Ishikawa (cell line): ENCODE results near the gene CSRP1.

Experiments
- CEBPB ChIP-seq: IDR thresholded peaks from 2 replicates; pipeline ENCODE4 v1.6.1; 2012
- CREB1 ChIP-seq: IDR thresholded peaks from 2 replicates; pipeline ENCODE4 v1.6.1; 2012; ENCODE audit warnings: low read depth
- EGR1 ChIP-seq: IDR thresholded peaks from 2 replicates; pipeline ENCODE4 v1.6.1; 2012
- EP300 ChIP-seq: IDR thresholded peaks from 2 replicates; pipeline ENCODE4 v1.6.1; 2012; ENCODE audit warnings: borderline replicate concordance
- FOXM1 ChIP-seq: IDR thresholded peaks from 2 replicates; pipeline ENCODE4 v1.6.1; 2012; ENCODE audit warnings: low read depth, borderline replicate concordance
- NFIC ChIP-seq: IDR thresholded peaks from 2 replicates; pipeline ENCODE4 v1.6.1; 2012
- RAD21 ChIP-seq: IDR thresholded peaks from 2 replicates; pipeline ENCODE4 v1.6.1; 2012; ENCODE audit warnings: low read depth
- TAF1 ChIP-seq: IDR thresholded peaks from 2 replicates; pipeline ENCODE4 v1.6.1; 2012; ENCODE audit warnings: low read depth, mild to moderate bottlenecking
- TCF12 ChIP-seq: IDR thresholded peaks from 2 replicates; pipeline ENCODE4 v1.6.1; 2012; ENCODE audit warnings: low read depth
- TEAD4 ChIP-seq: IDR thresholded peaks from 2 replicates; pipeline ENCODE4 v1.6.1; 2012
- USF1 ChIP-seq: IDR thresholded peaks from 2 replicates; pipeline ENCODE4 v1.6.1; 2012
- YY1 ChIP-seq: IDR thresholded peaks from 2 replicates; pipeline ENCODE4 v1.6.1; 2012; ENCODE audit warnings: low read depth
- ZBTB7A ChIP-seq: IDR thresholded peaks from 2 replicates; pipeline ENCODE4 v1.6.1; 2012; ENCODE audit warnings: low read depth
- TF ChIP-seq, protein P1 (sequence below): IDR thresholded peaks from 2 replicates; pipeline ENCODE4 v1.6.1; 2012; ENCODE audit warnings: low read depth, mild to moderate bottlenecking
- TF ChIP-seq, protein P2 (sequence below): IDR thresholded peaks from 2 replicates; pipeline ENCODE4 v1.6.1; 2012

Gene CSRP1

DNA sequence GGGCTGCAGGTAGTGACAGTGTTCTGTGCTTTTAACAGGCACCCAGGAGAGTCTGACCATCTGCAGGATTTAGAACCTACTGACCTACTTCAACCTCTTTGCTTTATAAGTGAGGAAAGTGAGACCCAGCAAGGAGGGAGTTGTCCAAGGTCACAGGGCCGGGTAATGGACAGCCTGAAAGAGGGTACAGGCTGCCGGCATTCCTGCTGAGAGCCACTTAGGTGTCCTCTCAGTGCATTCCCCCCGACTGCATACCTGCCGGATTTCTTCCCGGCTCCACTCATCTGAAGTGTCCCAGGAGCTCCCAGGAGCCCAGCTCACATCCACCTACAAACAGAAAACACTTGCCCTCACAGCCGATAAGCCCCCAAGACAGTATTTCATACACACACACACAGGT, 51.8 kb downstream of the CSRP1 start:
- no peak for TF ChIP-seq NFIC
- TF ChIP-seq TCF12, result no peak
- TF ChIP-seq, protein P1, sequence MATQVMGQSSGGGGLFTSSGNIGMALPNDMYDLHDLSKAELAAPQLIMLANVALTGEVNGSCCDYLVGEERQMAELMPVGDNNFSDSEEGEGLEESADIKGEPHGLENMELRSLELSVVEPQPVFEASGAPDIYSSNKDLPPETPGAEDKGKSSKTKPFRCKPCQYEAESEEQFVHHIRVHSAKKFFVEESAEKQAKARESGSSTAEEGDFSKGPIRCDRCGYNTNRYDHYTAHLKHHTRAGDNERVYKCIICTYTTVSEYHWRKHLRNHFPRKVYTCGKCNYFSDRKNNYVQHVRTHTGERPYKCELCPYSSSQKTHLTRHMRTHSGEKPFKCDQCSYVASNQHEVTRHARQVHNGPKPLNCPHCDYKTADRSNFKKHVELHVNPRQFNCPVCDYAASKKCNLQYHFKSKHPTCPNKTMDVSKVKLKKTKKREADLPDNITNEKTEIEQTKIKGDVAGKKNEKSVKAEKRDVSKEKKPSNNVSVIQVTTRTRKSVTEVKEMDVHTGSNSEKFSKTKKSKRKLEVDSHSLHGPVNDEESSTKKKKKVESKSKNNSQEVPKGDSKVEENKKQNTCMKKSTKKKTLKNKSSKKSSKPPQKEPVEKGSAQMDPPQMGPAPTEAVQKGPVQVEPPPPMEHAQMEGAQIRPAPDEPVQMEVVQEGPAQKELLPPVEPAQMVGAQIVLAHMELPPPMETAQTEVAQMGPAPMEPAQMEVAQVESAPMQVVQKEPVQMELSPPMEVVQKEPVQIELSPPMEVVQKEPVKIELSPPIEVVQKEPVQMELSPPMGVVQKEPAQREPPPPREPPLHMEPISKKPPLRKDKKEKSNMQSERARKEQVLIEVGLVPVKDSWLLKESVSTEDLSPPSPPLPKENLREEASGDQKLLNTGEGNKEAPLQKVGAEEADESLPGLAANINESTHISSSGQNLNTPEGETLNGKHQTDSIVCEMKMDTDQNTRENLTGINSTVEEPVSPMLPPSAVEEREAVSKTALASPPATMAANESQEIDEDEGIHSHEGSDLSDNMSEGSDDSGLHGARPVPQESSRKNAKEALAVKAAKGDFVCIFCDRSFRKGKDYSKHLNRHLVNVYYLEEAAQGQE, result no peak

- TF ChIP-seq YY1 (no peak), TAF1 (no peak), RAD21 (no peak), CEBPB (no peak), FOXM1 (no peak), CREB1 (no peak), NFIC (no peak)
- TF ChIP-seq, protein P1, result no peak
- TF ChIP-seq, protein P2, sequence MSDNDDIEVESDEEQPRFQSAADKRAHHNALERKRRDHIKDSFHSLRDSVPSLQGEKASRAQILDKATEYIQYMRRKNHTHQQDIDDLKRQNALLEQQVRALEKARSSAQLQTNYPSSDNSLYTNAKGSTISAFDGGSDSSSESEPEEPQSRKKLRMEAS, result no peak
Observed at GRCh38 chr1:201454608-201455007, 52.3 kb downstream of the CSRP1 start.

GRCh38 chr1:201452866-201453265, 54.1 kb downstream of the CSRP1 start:
- TF ChIP-seq ZBTB7A (no peak), NFIC (no peak), EGR1 (no peak), TCF12 (no peak)

DNA sequence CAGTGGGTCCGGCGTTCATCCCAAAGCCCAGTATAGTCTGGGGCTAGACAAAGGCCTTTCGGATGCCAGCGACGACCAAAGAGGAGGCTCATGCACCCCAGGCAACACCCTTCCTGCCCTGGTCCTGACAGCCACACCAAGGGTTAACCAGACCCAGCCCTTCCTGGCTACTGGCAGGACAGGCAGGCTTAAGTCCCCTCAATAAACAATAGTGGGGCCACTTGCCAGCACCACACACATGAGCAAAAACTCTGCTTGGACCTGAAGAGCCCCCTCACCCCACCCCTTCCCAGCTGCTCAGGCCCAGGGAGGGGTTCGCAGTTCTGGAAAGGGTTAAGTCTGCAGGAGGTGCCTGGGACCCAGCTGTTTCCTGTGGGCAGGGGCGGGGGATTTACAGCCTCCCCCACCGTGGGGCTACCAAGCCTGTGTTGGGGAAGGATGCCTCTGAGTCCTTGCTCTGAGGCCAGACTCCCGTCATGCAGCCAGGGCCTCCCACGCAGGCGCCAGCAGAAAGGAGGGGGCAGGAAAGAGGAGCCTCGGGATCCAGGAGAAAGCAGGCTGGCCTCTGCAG, 56.1 kb downstream of the CSRP1 start:
- TF ChIP-seq TEAD4 (no peak), EP300 (0 out of 2 replicates have a peak, but pooled peaks have one; percentile 19), USF1 (no peak), ZBTB7A (no peak), TCF12 (peak; percentile 23; the same call in 1 of the 2 replicates), EGR1 (peak; percentile 90)

- TF ChIP-seq TCF12, result no peak
- no peak for TF ChIP-seq EP300
- TF ChIP-seq, protein P2, result no peak; the same call in 1 of the 2 replicates
- TF ChIP-seq TEAD4, result no peak
- no peak for TF ChIP-seq USF1
- TF ChIP-seq NFIC, result no peak
- TF ChIP-seq, protein P1, result no peak
- TF ChIP-seq CEBPB, result no peak
- no peak for TF ChIP-seq ZBTB7A
- TF ChIP-seq EGR1, result no peak
Observed at GRCh38 chr1:201448990-201449389, 57.9 kb downstream of the CSRP1 start.
